CD8-positive, alpha-beta memory T cell (primary cell): ENCODE results near the gene ANKFN1. TPM values are rescaled to one million over a fixed set of nuclear protein-coding genes. Genes with fewer than 3 reads are reported as not detected.

ENCODE experiments used
- CTCF ChIA-PET: fragments of 350-600 bp; sonication (Branson Sonifier 250); formaldehyde crosslinking; loops from one replicate; lab custom pipeline; 2021; ENCODE audit warnings: antibody characterized with exemption; lab: Charles Lee
- POLR2A ChIA-PET: fragments of 350-600 bp; sonication (Branson Sonifier 250); formaldehyde crosslinking; loops from one replicate; lab custom pipeline; 2021; ENCODE audit warnings: antibody characterized with exemption; lab: Charles Lee
- DNase-seq, 5 donors: peaks; one replicate each; pipeline versions ENCODE4 v3.0.0 to v3.0.0-alpha.2; 2020 to 2022; ENCODE audit warnings: mixed read lengths in 1 of 5
- H3K27ac ChIP-seq: one replicate; pipeline ENCODE4 v1.7.0; 2013; ENCODE audit warnings: low read depth, mild to moderate bottlenecking, low read length, moderate library complexity
- H3K27me3 ChIP-seq: 2 replicates; pipeline ENCODE4 v1.7.0; 2013; ENCODE audit warnings: low read length, mild to moderate bottlenecking; ENCODE audit not compliant: insufficient read depth, poor library complexity, severe bottlenecking
- H3K36me3 ChIP-seq: 2 replicates; pipeline ENCODE4 v1.7.0; 2013; ENCODE audit warnings: mild to moderate bottlenecking, low read length, moderate library complexity; ENCODE audit not compliant: insufficient read depth
- H3K4me1 ChIP-seq: 2 replicates; pipeline ENCODE4 v1.7.0; 2013; ENCODE audit warnings: mild to moderate bottlenecking, low read length, moderate library complexity; ENCODE audit not compliant: insufficient read depth
- H3K4me3 ChIP-seq: 2 replicates; pipeline ENCODE4 v1.7.0; 2013; ENCODE audit warnings: mild to moderate bottlenecking, low read length
- H3K9me3 ChIP-seq: 2 replicates; pipeline ENCODE4 v1.7.0; 2013; ENCODE audit warnings: mild to moderate bottlenecking, low read length
- H3K27ac Mint-ChIP-seq, 8 donors: one replicate each; pipeline ENCODE4 v1.8.0; 2020 to 2021; ENCODE audit warnings: mixed read lengths in 8 of 8, mild to moderate bottlenecking in 6 of 8, inconsistent platforms in 3 of 8, moderate library complexity in 3 of 8
- H3K27me3 Mint-ChIP-seq, 2 donors: one replicate each; pipeline ENCODE4 v1.8.0; 2020 to 2021; ENCODE audit warnings: mixed read lengths in 2 of 2, mild to moderate bottlenecking in 1 of 2, moderate library complexity in 1 of 2
- H3K36me3 Mint-ChIP-seq, 3 donors: one replicate each; pipeline ENCODE4 v1.8.0; 2020 to 2021; ENCODE audit warnings: mixed read lengths in 3 of 3, inconsistent platforms in 1 of 3, mild to moderate bottlenecking in 1 of 3
- H3K4me1 Mint-ChIP-seq, 3 donors: one replicate each; pipeline ENCODE4 v1.8.0; 2020 to 2021; ENCODE audit warnings: mixed read lengths in 3 of 3, inconsistent platforms in 1 of 3, mild to moderate bottlenecking in 1 of 3
- H3K4me3 Mint-ChIP-seq, 7 donors: one replicate each; pipeline ENCODE4 v1.8.0; 2020 to 2021; ENCODE audit warnings: mixed read lengths in 7 of 7, mild to moderate bottlenecking in 6 of 7, moderate library complexity in 4 of 7, inconsistent platforms in 2 of 7
- H3K9me3 Mint-ChIP-seq, 5 donors: one replicate each; pipeline ENCODE4 v1.8.0; 2020 to 2022; ENCODE audit warnings: mixed read lengths in 5 of 5, mild to moderate bottlenecking in 3 of 5, moderate library complexity in 2 of 5, inconsistent platforms in 1 of 5
- polyA plus RNA-seq: library from polyadenylated mRNA; unstranded; fragments of 300-500 nt; fragmentation: Illumina TruSeq; gene quantifications from one replicate; pipeline ENCODE4 v1.2.3, GENCODE V29; 2021
- total RNA-seq, 2 experiments: library from RNA; stranded (reverse); gene quantifications; one replicate each; pipeline ENCODE4 v1.2.3, GENCODE V29; 2021

The ANKFN1 gene
- total and polyA plus RNA-seq, 3 experiments from 2014 or later: not detected

GRCh38 chr17:56451629-56452028 lies 298.4 kb downstream of the ANKFN1 start:
- no peaks in the 10 kb centered on the region for H3K27me3 ChIP-seq
- H3K4me3 ChIP-seq: no peak overlapping the region
- POLR2A ChIA-PET: no interaction called here
- H3K9me3 ChIP-seq: no peaks in the 10 kb centered on the region
- Mint-ChIP-seq H3K27me3 (peaks cover 4 to 8% of the 10 kb centered on the region in 2 donors), H3K4me3 (no peak overlapping the region), H3K9me3 (peaks cover 0 to 1% (median 0%) of the 10 kb centered on the region in 5 donors), H3K36me3 (no peaks in the 10 kb centered on the region), H3K4me1 (no peaks in the 10 kb centered on the region), H3K27ac (no peak overlapping the region)
- CTCF ChIA-PET: no interaction called here
- DNase-seq: no peak
- H3K27ac ChIP-seq: no peak overlapping the region
- H3K4me1 ChIP-seq: no peaks in the 10 kb centered on the region
- H3K36me3 ChIP-seq: no peaks in the 10 kb centered on the region

- ChIA-PET POLR2A (no interaction called here), CTCF (no interaction called here)
- H3K27ac Mint-ChIP-seq: peak overlapping the region in 1 of 8 donors; percentile 35
- Histone ChIP-seq H3K4me3 (no peak overlapping the region), H3K27ac (no peak overlapping the region), H3K9me3 (no peaks in the 10 kb centered on the region), H3K27me3 (no peaks in the 10 kb centered on the region), H3K36me3 (no peaks in the 10 kb centered on the region), H3K4me1 (no peaks in the 10 kb centered on the region)
- H3K4me1 Mint-ChIP-seq: no peaks in the 10 kb centered on the region
- H3K36me3 Mint-ChIP-seq: no peaks in the 10 kb centered on the region
- H3K27me3 Mint-ChIP-seq: peaks cover 4 to 16% of the 10 kb centered on the region in 2 donors
- no peak for DNase-seq
- H3K9me3 Mint-ChIP-seq: peaks cover 0 to 1% (median 0%) of the 10 kb centered on the region in 5 donors
- no peak overlapping the region for H3K4me3 Mint-ChIP-seq
These were observed 299.2 kb downstream of the ANKFN1 start for GRCh38 chr17:56452461-56452860.

GRCh38 chr17:56457501-56457900 lies 304.2 kb downstream of the ANKFN1 start:
- Histone ChIP-seq H3K4me1 (no peaks in the 10 kb centered on the region), H3K27ac (no peak overlapping the region), H3K4me3 (no peak overlapping the region), H3K27me3 (no peaks in the 10 kb centered on the region), H3K9me3 (no peaks in the 10 kb centered on the region), H3K36me3 (no peaks in the 10 kb centered on the region)
- Mint-ChIP-seq H3K27ac (no peak overlapping the region), H3K27me3 (peaks cover 8 to 29% of the 10 kb centered on the region in 2 donors), H3K4me3 (no peak overlapping the region), H3K4me1 (no peaks in the 10 kb centered on the region), H3K9me3 (peaks cover 0 to 1% (median 0%) of the 10 kb centered on the region in 5 donors), H3K36me3 (no peaks in the 10 kb centered on the region)
- ChIA-PET CTCF (no interaction called here), POLR2A (no interaction called here)
- DNase-seq: no peak

- no peaks in the 10 kb centered on the region for H3K4me1 Mint-ChIP-seq
- Histone ChIP-seq H3K4me3 (no peak overlapping the region), H3K36me3 (no peaks in the 10 kb centered on the region), H3K4me1 (no peaks in the 10 kb centered on the region), H3K27ac (no peak overlapping the region), H3K27me3 (no peaks in the 10 kb centered on the region), H3K9me3 (no peaks in the 10 kb centered on the region)
- DNase-seq: no peak
- no peak overlapping the region for H3K4me3 Mint-ChIP-seq
- H3K9me3 Mint-ChIP-seq: peaks cover 0 to 2% (median 0%) of the 10 kb centered on the region in 5 donors
- ChIA-PET POLR2A (no interaction called here), CTCF (no interaction called here)
- peaks cover 0 to 9% of the 10 kb centered on the region in 2 donors for H3K27me3 Mint-ChIP-seq
- no peaks in the 10 kb centered on the region for H3K36me3 Mint-ChIP-seq
- no peak overlapping the region for H3K27ac Mint-ChIP-seq
These were observed 312.6 kb downstream of the ANKFN1 start for GRCh38 chr17:56465886-56466285.

- Mint-ChIP-seq H3K27me3 (peaks cover 3 to 18% of the 10 kb centered on the region in 2 donors), H3K4me1 (no peaks in the 10 kb centered on the region), H3K4me3 (no peak overlapping the region), H3K9me3 (peaks cover 0 to 6% (median 5%) of the 10 kb centered on the region in 5 donors), H3K27ac (no peak overlapping the region), H3K36me3 (no peaks in the 10 kb centered on the region)
- Histone ChIP-seq H3K27me3 (no peaks in the 10 kb centered on the region), H3K9me3 (no peaks in the 10 kb centered on the region), H3K4me3 (no peak overlapping the region), H3K36me3 (no peaks in the 10 kb centered on the region), H3K27ac (no peak overlapping the region), H3K4me1 (no peaks in the 10 kb centered on the region)
- ChIA-PET CTCF (interaction anchor here (0.6 kb wide), 1 partner anchor 8 kb away, joined by 3 read pairs; no protein-coding TSS in a partner anchor), POLR2A (no interaction called here)
- no peak for DNase-seq
These were observed 315.6 kb downstream of the ANKFN1 start for GRCh38 chr17:56468840-56469239.

- Mint-ChIP-seq H3K36me3 (peaks cover 0 to 2% (median 0%) of the 10 kb centered on the region in 3 donors), H3K27ac (no peak overlapping the region), H3K4me1 (no peaks in the 10 kb centered on the region), H3K4me3 (no peak overlapping the region), H3K9me3 (peaks cover 0 to 6% (median 5%) of the 10 kb centered on the region in 5 donors), H3K27me3 (peaks cover 3 to 22% of the 10 kb centered on the region in 2 donors)
- ChIA-PET CTCF (no interaction called here), POLR2A (no interaction called here)
- Histone ChIP-seq H3K27me3 (no peaks in the 10 kb centered on the region), H3K4me1 (no peaks in the 10 kb centered on the region), H3K36me3 (no peaks in the 10 kb centered on the region), H3K9me3 (no peaks in the 10 kb centered on the region), H3K27ac (no peak overlapping the region), H3K4me3 (no peak overlapping the region)
- DNase-seq: no peak
These were observed 318.4 kb downstream of the ANKFN1 start for GRCh38 chr17:56471696-56472095.

- peaks cover 0 to 6% (median 5%) of the 10 kb centered on the region in 5 donors for H3K9me3 Mint-ChIP-seq
- ChIA-PET POLR2A (no interaction called here), CTCF (no interaction called here)
- H3K27ac Mint-ChIP-seq: no peak overlapping the region
- Histone ChIP-seq H3K4me1 (no peaks in the 10 kb centered on the region), H3K27me3 (no peaks in the 10 kb centered on the region), H3K4me3 (no peak overlapping the region), H3K9me3 (no peaks in the 10 kb centered on the region), H3K27ac (no peak overlapping the region), H3K36me3 (no peaks in the 10 kb centered on the region)
- peaks cover 3 to 27% of the 10 kb centered on the region in 2 donors for H3K27me3 Mint-ChIP-seq
- H3K36me3 Mint-ChIP-seq: peaks cover 0 to 2% (median 0%) of the 10 kb centered on the region in 3 donors
- no peaks in the 10 kb centered on the region for H3K4me1 Mint-ChIP-seq
- H3K4me3 Mint-ChIP-seq: no peak overlapping the region
- no peak for DNase-seq
These were observed 321.8 kb downstream of the ANKFN1 start for GRCh38 chr17:56475116-56475515.

GRCh38 chr17:56478836-56479447 lies 325.7 kb downstream of the ANKFN1 start:
- Histone ChIP-seq H3K9me3 (no peaks in the 10 kb centered on the region), H3K4me1 (no peaks in the 10 kb centered on the region), H3K27ac (no peak overlapping the region), H3K4me3 (no peak overlapping the region), H3K36me3 (no peaks in the 10 kb centered on the region), H3K27me3 (no peaks in the 10 kb centered on the region)
- no peak overlapping the region for H3K4me3 Mint-ChIP-seq
- DNase-seq: peak in 1 of 5 donors; percentile 5
- ChIA-PET POLR2A (no interaction called here), CTCF (no interaction called here)
- H3K36me3 Mint-ChIP-seq: peaks cover 0 to 2% (median 0%) of the 10 kb centered on the region in 3 donors
- H3K27me3 Mint-ChIP-seq: peaks cover 6 to 20% of the 10 kb centered on the region in 2 donors
- no peaks in the 10 kb centered on the region for H3K4me1 Mint-ChIP-seq
- H3K9me3 Mint-ChIP-seq: no peaks in the 10 kb centered on the region
- no peak overlapping the region for H3K27ac Mint-ChIP-seq
